IPS-18c (cell line): ENCODE measurements around the gene PNKP.

Source experiments
- H3K4me3 ChIP-seq: 2 replicates; pipeline ENCODE4 v1.7.0; 2013; ENCODE audit warnings: low read depth, mild to moderate bottlenecking, low read length, moderate library complexity; ENCODE audit not compliant: insufficient read depth
- H3K9me3 ChIP-seq: one replicate; pipeline ENCODE4 v1.6.1; 2013; ENCODE audit warnings: mild to moderate bottlenecking, low read length, moderate library complexity; ENCODE audit not compliant: control insufficient read depth, insufficient read depth

The PNKP gene

GRCh38 chr19:49880162-49880869 is 12.9 kb upstream of the PNKP start:
- no peak overlapping the region for H3K4me3 ChIP-seq
- H3K9me3 ChIP-seq: peaks cover 3% of the 10 kb centered on the region

GRCh38 chr19:49879243-49879963 is 12.0 kb upstream of the PNKP start:
- H3K4me3 ChIP-seq: no peak overlapping the region
- H3K9me3 ChIP-seq: peaks cover 3% of the 10 kb centered on the region

GRCh38 chr19:49878744-49879070 is 11.3 kb upstream of the PNKP start:
- peak overlapping the region; percentile 86 for H3K4me3 ChIP-seq

GRCh38 chr19:49877879-49878743 is 10.7 kb upstream of the PNKP start:
- Histone ChIP-seq H3K4me3 (peak overlapping the region; percentile 86), H3K9me3 (peaks cover under 1% of the 10 kb centered on the region)

More at GRCh38 chr19:49878744-49879070, 11.3 kb upstream of the PNKP start:
- peaks cover 3% of the 10 kb centered on the region for H3K9me3 ChIP-seq

- H3K4me3 ChIP-seq: peak within 1 kb of the TSS; percentile 99
- no peaks in the 10 kb centered on the region for H3K9me3 ChIP-seq
Measured at GRCh38 chr19:49877020-49877878, 9.9 kb upstream of the PNKP start, which contains the start of the genes AKT1S1 and TBC1D17. TSS of gene AKT1S1 (minus strand) at chr19:49877355. CDS start at chr19:49873295, 4,060 bp downstream. TSS of gene TBC1D17 (plus strand) at chr19:49877702. CDS start at chr19:49877724, 22 bp downstream.

- H3K9me3 ChIP-seq: no peaks in the 10 kb centered on the region
- H3K4me3 ChIP-seq: peak overlapping the region; percentile 99
Measured at GRCh38 chr19:49876422-49877019, 9.1 kb upstream of the PNKP start.

GRCh38 chr19:49875857-49876421 is 8.6 kb upstream of the PNKP start:
- Histone ChIP-seq H3K4me3 (peak overlapping the region; percentile 99), H3K9me3 (no peaks in the 10 kb centered on the region)

- H3K9me3 ChIP-seq: no peaks in the 10 kb centered on the region
- peak overlapping the region; percentile 99 for H3K4me3 ChIP-seq
Measured at GRCh38 chr19:49875177-49875576, 7.8 kb upstream of the PNKP start.

- Histone ChIP-seq H3K9me3 (no peaks in the 10 kb centered on the region), H3K4me3 (no peak overlapping the region; the same call in none of the 2 replicates)
Measured at GRCh38 chr19:49874503-49875157, 7.3 kb upstream of the PNKP start.

GRCh38 chr19:49873834-49874233 is 6.5 kb upstream of the PNKP start:
- Histone ChIP-seq H3K9me3 (no peaks in the 10 kb centered on the region), H3K4me3 (no peak overlapping the region)

- no peak overlapping the region for H3K4me3 ChIP-seq
- peaks cover 2% of the 10 kb centered on the region for H3K9me3 ChIP-seq
Measured at GRCh38 chr19:49873129-49873521, 5.7 kb upstream of the PNKP start.

GRCh38 chr19:49872245-49873128 is 5.1 kb upstream of the PNKP start:
- H3K9me3 ChIP-seq: peaks cover 2% of the 10 kb centered on the region

GRCh38 chr19:49871349-49871985 is 4.1 kb upstream of the PNKP start:
- Histone ChIP-seq H3K4me3 (no peak overlapping the region), H3K9me3 (peaks cover 2% of the 10 kb centered on the region)

More at GRCh38 chr19:49872245-49873128, 5.1 kb upstream of the PNKP start:
- H3K4me3 ChIP-seq: no peak overlapping the region

GRCh38 chr19:49870309-49870901 is 3.0 kb upstream of the PNKP start:
- peaks cover 2% of the 10 kb centered on the region for H3K9me3 ChIP-seq
- peak overlapping the region; percentile 62 for H3K4me3 ChIP-seq
